Activated naive CD4-positive, alpha-beta T cell treated with anti-CD3 and anti-CD28 coated beads, Interleukin-2, amount 50 U/mL, for 16 hours (primary cell): ENCODE data around the gene AFAP1.

Source experiments
- DNase-seq: peaks from one replicate; pipeline ENCODE4 v3.0.0-alpha.2; 2020

AFAP1 gene

DNA sequence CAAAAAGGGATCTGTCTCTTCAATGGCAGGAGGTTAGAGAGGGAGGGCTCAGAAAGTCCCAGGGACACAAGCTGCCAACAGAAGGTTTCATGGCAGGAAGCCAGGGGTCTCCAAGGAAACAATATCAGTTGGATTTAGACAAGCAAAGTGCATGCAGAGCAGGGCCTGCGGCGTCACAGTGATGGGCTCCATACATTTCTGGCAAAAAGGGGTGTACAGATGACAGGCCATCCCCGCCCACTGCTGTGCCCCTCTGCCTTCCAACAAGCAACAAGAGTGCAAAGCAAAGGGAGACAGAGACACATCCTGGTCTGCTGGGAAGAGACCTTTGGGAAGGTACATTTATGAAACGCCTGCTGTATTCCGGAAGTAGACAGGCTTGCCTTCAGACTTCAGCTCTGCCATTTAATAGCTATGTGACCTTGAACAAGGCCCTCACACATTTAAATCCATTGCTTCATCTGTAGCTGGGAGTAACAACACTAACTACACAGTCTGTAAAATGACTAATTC lies 121.2 kb downstream of the AFAP1 start:
- no peak for DNase-seq

- no peak for DNase-seq
Measured at GRCh38 chr4:7817877-7818398, 121.7 kb downstream of the AFAP1 start.

DNA sequence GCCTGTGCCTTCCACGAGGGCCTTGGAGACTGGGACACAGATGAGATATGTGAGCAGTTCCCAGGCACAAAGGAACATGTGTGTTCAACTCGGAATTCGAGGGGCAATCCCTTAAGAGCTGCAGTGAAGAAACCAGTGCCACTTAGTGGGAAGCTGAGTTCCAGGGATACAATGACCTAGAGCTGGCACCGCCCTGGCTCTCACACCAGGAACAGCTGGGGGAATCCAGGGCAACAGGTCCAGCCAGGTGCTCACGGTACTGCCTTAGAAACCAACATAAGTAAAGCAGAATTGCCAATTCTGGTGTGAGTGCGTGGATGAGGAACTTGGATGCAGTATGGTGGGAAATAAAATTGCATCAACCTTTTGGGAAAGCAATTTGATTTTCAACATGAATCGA lies 122.9 kb downstream of the AFAP1 start:
- DNase-seq = no peak

DNA sequence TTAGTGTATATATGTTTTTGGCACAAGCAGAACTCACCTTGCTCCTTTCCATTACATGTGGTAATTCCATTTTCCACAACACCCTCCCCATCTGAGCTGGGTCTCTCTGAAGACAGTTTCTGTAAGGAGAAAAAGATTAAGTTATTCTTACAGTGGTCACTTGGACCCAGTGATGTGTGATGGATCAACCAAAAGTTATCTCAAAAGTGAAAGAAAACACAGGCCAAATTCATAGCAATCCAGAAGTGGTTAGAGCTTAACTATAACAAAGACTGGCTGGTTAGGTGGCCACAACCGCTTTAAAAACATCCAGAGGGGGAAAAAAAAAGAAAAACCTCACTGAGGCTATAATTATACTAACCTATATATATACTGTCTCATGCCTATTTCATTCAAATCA lies 123.7 kb downstream of the AFAP1 start:
- no peak for DNase-seq

DNA sequence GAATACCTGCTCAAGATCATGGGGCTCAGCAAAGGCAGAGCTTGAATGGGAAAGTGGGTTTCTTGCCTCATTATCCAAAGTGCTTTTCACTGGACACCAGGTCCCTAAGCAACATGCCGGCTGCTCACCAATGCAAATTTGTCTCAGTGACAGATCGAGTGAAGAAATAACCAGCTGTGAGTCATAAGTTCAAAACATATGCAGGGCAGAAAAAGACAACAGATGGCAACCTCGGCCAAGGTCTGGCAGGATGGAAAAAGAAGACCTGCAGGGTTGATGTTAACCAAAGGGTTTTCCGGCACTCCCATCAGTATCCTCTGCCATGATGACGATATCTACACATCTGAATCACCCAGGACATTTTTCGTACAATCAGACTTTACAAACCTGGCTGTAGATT lies 124.1 kb downstream of the AFAP1 start:
- no peak for DNase-seq

GRCh38 chr4:7814451-7814850 lies 125.2 kb downstream of the AFAP1 start:
- DNase-seq = no peak

GRCh38 chr4:7813674-7814073 lies 126.0 kb downstream of the AFAP1 start:
- no peak for DNase-seq

DNA sequence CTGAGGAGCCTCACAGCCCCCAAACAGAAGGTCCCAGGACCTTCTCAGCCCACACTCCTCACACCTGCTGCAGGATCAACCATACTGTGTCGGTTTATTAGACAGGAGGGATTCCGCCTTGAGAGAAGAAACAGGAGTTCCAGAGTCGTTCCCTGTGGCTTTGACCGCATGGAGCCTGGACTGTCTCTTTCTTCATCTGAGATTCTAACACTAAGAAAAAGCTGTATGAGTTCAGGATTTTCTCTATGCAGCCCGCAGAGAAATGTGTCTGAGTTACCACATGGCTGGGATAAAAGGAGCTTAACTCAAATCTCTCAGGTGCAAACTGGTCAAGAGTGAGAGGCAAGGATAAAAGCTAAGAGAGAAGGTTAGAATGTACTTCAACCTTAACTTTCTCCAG lies 126.7 kb downstream of the AFAP1 start:
- no peak for DNase-seq

DNA sequence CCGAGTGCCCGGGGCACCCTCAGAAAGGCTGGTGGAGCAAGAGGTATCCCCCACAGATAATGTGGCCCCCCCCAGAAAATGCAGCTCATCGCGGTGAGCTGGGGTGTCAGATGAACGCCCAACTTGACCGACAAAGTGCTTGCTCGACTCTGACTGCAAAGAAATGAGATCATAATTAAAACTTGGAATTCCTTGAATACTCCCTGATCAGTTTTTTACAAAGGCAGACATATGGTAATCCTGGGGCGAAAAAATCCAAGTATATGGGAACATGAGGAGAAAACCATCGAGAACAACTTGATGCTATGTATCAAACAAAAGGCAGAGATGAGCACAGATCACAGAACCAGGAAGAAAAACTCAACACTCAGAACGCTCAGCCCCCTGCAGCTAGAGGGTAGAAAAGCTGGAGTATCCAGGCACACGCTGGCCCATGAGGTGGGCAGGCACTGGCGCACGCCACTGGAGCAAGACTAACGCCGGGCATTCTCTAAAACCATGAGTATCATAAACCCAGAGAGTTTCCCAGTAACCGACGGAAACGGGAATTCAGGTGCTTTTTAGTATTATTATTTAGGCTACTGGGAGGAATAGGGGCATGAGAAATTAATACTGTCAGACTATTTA lies 127.3 kb downstream of the AFAP1 start:
- DNase-seq = no peak

- no peak for DNase-seq
Measured at GRCh38 chr4:7811536-7812191, 128.0 kb downstream of the AFAP1 start.

- DNase-seq = no peak
Measured at GRCh38 chr4:7810783-7811535, 128.7 kb downstream of the AFAP1 start.

GRCh38 chr4:7808752-7809151 lies 130.9 kb downstream of the AFAP1 start:
- DNase-seq = no peak

DNA sequence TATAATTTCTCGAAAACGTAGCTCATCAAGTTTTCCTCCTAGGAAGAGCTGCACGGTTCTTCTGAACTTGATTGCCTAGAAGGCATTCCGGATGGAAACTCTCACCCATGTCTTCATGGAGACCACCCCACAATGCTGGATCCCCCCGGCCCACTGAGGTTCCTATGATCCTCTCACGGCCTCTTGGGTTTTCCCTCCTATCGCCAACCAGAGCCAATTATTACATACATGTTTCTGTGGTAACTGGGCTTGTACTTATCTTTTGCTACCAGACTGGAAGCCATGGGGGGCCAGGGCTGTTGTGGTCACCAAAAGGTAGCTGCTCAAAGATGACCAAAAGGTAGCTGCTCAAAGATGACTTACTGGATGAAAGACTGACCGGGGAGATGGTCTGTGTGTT lies 131.5 kb downstream of the AFAP1 start:
- no peak for DNase-seq

DNA sequence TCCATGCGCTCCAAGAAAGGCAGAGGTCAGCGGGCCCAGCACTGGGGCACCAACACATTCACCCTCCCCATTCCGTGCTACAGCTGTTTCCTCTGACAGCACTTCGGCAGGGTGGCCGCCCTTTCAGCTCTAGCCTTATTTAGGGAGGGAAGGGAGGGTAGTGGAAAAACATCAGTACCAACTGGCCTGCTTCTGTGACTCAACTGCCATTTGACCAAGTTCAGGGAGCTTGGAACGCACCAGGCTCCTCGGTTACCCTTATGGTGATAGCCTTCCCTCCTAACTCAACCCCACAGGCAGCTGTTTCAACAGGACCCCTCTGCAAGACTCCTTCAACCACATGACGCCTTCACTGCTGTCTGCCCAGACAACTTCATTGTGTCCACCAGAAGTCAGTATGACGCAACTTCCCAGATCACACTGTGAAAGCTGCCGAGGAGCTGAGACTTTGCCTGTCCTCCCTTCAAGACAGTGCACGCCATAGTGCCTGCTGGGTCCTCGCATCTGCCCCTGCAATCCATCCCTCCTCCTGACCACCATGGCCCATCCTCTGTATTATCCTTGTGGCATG lies 132.2 kb downstream of the AFAP1 start:
- no peak for DNase-seq

DNA sequence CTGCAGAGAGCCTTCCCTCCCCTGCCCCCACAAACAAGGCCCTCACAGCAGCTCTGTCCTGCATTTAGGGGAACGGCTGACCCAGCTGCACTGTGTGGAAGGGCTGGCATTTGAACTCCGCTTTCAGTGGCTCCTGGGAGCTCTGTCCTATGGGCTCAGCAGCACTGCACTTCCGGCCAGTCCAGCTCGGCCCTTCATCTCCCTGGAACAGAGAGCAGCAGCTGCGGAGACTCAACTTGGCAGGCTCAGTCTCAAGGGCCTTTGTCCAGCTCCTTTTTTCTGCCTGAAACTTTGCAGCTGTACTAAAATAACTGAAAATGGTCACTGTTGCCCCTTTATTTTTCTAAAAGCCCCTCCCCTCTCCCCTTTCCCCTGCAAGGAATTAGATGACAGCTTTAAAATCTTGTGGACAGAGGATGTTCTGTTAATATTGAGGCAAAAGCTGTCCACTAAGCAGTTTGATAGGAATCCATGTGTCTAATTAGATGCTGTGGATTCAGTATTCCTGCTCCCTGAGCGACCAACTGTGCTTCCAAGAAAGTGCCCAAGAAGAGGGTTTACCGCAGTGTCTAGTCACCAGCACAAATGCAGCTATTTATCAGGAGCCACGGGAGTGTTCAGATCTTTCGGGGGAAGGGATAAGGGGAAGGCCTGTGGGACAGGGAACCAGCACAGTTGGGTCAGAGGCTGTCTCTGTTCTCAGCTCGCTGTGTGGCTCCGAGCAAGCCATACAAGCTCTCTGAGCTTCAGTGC lies 133.1 kb downstream of the AFAP1 start:
- DNase-seq = no peak

- no peak for DNase-seq
Measured at GRCh38 chr4:7805533-7806337, 133.9 kb downstream of the AFAP1 start.

- DNase-seq = no peak
Measured at GRCh38 chr4:7804756-7805385, 134.8 kb downstream of the AFAP1 start.

- peak; percentile 85 for DNase-seq
Measured at GRCh38 chr4:7803992-7804755, 135.5 kb downstream of the AFAP1 start.

GRCh38 chr4:7803371-7803770 lies 136.3 kb downstream of the AFAP1 start:
- no peak for DNase-seq

GRCh38 chr4:7802093-7802726 lies 137.5 kb downstream of the AFAP1 start:
- DNase-seq = peak; percentile 83
